ENCODE measurements around the gene NOC4L. TPM values are rescaled to one million over a fixed set of nuclear protein-coding genes. Genes with fewer than 3 reads are reported as not detected.

Gene NOC4L
- polyA plus RNA-seq, 1 donor (not counting 4 experiments of a cell fraction or from before 2014, with no cell fraction given) = 3.7 TPM

DNA sequence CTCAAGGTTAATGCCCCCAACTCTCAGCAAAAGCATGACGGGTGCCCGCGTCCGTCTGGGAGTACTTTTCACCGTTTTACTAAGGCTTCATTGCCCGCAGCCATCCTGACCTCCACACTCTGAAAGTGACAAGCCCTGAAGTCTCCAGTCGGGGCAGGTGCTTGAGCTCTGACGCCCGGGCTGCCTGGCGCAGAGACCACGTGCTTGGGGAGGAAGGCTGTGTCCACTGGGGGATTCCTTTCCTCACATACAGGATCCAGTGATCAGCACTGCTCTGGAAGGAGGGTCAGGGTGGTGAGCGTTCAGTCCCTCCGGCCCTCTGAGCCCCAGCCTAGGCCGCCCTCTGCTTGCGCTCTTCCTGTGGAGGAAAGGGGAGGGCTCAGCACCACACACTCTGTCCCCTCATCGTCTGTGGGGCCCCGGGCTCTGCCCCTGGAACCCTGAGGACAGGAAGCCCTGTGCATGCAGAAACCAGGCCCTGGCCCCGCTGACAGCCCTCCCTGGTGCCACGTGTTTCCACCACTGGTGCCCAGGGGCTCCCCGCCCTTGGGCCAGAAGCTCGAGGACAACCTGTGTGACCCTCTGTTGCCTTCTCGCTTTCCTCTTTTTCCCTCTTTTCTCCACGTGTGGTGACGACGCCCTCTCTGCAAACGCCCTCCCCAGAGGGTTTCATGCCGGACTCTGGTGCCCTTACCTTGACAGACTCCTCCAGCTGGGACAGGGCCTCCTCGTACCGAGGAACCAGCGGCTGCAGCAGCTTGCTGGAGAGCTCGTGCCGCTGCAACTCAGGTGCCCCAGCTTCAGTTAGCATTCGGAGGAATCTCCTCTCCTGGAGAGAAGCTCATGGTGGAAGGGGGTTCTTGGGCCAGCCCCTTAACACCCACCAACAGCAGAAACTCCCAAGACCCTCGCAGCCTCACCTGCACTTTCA, 5.1 kb upstream of the NOC4L start:
- Histone ChIP-seq H3K9me1 (ENCODE audit: control insufficient read depth, extremely low read depth, insufficient read depth, low read length) (no peaks in the 10 kb centered on the region), H3K27me3 (ENCODE audit: control insufficient read depth, extremely low read depth, insufficient read depth, low read length) (no peaks in the 10 kb centered on the region), H3K79me2 (ENCODE audit: control insufficient read depth, insufficient read depth, low read length) (peaks cover 20% of the 10 kb centered on the region), H3K4me2 (ENCODE audit: control insufficient read depth, extremely low read depth, insufficient read depth, low read depth, low read length) (no peak overlapping the region), H3K4me1 (ENCODE audit: control insufficient read depth, extremely low read depth, insufficient read depth, low read length) (peaks cover 7% of the 10 kb centered on the region), H3K36me3 (ENCODE audit: control insufficient read depth in 2 of 2, extremely low read depth in 1 of 2, insufficient read depth in 2 of 2, low read length in 2 of 2) (peaks cover 17 to 19% of the 10 kb centered on the region in 2 experiments), H3K4me3 (ENCODE audit: control insufficient read depth in 2 of 3, extremely low read depth in 1 of 3, insufficient read depth in 2 of 3, low read depth in 1 of 3, low read length in 3 of 3) (no peak overlapping the region), H3K27ac (ENCODE audit: control insufficient read depth, insufficient read depth, low read length) (no peak overlapping the region), H3K9ac (ENCODE audit: control insufficient read depth, extremely low read depth, insufficient read depth, low read length) (no peak overlapping the region), H4K20me1 (ENCODE audit: control insufficient read depth, extremely low read depth, insufficient read depth, low read length) (no peaks in the 10 kb centered on the region), H3K9me3 (ENCODE audit: control insufficient read depth, low read depth, low read length) (no peaks in the 10 kb centered on the region), H2AFZ (ENCODE audit: control insufficient read depth, low read length) (no peak overlapping the region)
- TF ChIP-seq, protein P1, sequence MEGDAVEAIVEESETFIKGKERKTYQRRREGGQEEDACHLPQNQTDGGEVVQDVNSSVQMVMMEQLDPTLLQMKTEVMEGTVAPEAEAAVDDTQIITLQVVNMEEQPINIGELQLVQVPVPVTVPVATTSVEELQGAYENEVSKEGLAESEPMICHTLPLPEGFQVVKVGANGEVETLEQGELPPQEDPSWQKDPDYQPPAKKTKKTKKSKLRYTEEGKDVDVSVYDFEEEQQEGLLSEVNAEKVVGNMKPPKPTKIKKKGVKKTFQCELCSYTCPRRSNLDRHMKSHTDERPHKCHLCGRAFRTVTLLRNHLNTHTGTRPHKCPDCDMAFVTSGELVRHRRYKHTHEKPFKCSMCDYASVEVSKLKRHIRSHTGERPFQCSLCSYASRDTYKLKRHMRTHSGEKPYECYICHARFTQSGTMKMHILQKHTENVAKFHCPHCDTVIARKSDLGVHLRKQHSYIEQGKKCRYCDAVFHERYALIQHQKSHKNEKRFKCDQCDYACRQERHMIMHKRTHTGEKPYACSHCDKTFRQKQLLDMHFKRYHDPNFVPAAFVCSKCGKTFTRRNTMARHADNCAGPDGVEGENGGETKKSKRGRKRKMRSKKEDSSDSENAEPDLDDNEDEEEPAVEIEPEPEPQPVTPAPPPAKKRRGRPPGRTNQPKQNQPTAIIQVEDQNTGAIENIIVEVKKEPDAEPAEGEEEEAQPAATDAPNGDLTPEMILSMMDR (optimal IDR thresholded peaks at IDR 0.05 in 1 of 3, IDR thresholded peaks at IDR 0.05 in 1 of 3, conservative IDR thresholded peaks at IDR 0.05 in 1 of 3; ENCODE audit: extremely low read depth in 1 of 3, insufficient read depth in 2 of 3, low read length in 3 of 3) = no peak
- TF ChIP-seq EZH2 (IDR thresholded peaks at IDR 0.05; ENCODE audit: low read length) = no peak
- FAIRE-seq (no peak), DNase-seq (ENCODE audit: low read depth, low spot score) (no peak)
- dilution Hi-C loops (cut with MboI; ENCODE audit: extremely low pct_ligation_motif_present, low sequenced_read_pairs) = no loop called here

DNA sequence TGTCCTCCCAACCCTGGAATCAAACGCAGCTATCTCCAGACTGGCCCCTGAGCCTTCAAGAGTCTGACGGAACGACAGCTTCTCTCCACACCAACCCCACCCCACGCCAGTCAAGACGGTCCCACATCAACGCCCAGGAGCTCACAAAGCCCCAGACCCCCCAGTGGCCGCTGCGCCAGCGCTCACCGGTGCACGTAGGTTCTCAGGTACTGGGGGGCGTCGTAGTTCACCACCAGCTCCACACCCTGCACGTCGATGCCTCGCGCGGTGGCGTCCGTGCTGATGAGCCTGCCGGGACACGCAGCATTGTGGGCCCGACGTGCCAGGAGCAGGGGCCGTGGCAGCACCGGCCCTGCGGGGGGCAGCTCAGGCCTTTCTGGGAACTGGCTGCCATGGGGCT, 4.3 kb upstream of the NOC4L start:
- H3K4me1 ChIP-seq (ENCODE audit: control insufficient read depth, extremely low read depth, insufficient read depth, low read length) = peaks cover 8% of the 10 kb centered on the region
- H3K9me3 ChIP-seq (ENCODE audit: control insufficient read depth, low read depth, low read length) = no peaks in the 10 kb centered on the region
- peaks cover 17 to 19% of the 10 kb centered on the region in 2 experiments for H3K36me3 ChIP-seq (ENCODE audit: control insufficient read depth in 2 of 2, extremely low read depth in 1 of 2, insufficient read depth in 2 of 2, low read length in 2 of 2)
- H3K27ac ChIP-seq (ENCODE audit: control insufficient read depth, insufficient read depth, low read length) = no peak overlapping the region
- no peaks in the 10 kb centered on the region for H4K20me1 ChIP-seq (ENCODE audit: control insufficient read depth, extremely low read depth, insufficient read depth, low read length)
- no peak overlapping the region for H2AFZ ChIP-seq (ENCODE audit: control insufficient read depth, low read length)
- H3K9me1 ChIP-seq (ENCODE audit: control insufficient read depth, extremely low read depth, insufficient read depth, low read length) = no peaks in the 10 kb centered on the region
- H3K4me2 ChIP-seq (ENCODE audit: control insufficient read depth, extremely low read depth, insufficient read depth, low read depth, low read length) = no peak overlapping the region
- no peak overlapping the region for H3K4me3 ChIP-seq (ENCODE audit: control insufficient read depth in 2 of 3, extremely low read depth in 1 of 3, insufficient read depth in 2 of 3, low read depth in 1 of 3, low read length in 3 of 3)
- no peak for TF ChIP-seq EZH2 (IDR thresholded peaks at IDR 0.05; ENCODE audit: low read length)
- TF ChIP-seq, protein P1 (optimal IDR thresholded peaks at IDR 0.05 in 1 of 3, IDR thresholded peaks at IDR 0.05 in 1 of 3, conservative IDR thresholded peaks at IDR 0.05 in 1 of 3; ENCODE audit: extremely low read depth in 1 of 3, insufficient read depth in 2 of 3, low read length in 3 of 3) = no peak
- FAIRE-seq = no peak
- dilution Hi-C loops (cut with MboI; ENCODE audit: extremely low pct_ligation_motif_present, low sequenced_read_pairs) = no loop called here
- no peak overlapping the region for H3K9ac ChIP-seq (ENCODE audit: control insufficient read depth, extremely low read depth, insufficient read depth, low read length)
- H3K27me3 ChIP-seq (ENCODE audit: control insufficient read depth, extremely low read depth, insufficient read depth, low read length) = no peaks in the 10 kb centered on the region
- peaks cover 27% of the 10 kb centered on the region for H3K79me2 ChIP-seq (ENCODE audit: control insufficient read depth, insufficient read depth, low read length)
- DNase-seq (ENCODE audit: low read depth, low spot score) = no peak

All from keratinocyte (primary cell).